ENCODE data around the gene PHLDA3.

PHLDA3 gene

GRCh38 chr1:201468844-201469644 lies at the start of gene PHLDA3:
Gene PHLDA3, minus strand, starts transcription at chr1:201469188. Its CDS starts 402 bp downstream, at chr1:201468786.
- H3K27me3 ChIP-seq (ENCODE audit: control insufficient read depth, insufficient read depth, low read length): peaks cover 6% of the 10 kb centered on the region; the same call in 1 of the 2 replicates
- WGBS (ENCODE audit: insufficient coverage, insufficient read length): no CpG with 5 or more reads among the region's 76 CpGs
- DNase-seq (ENCODE audit: low read depth, low spot score): no peak
- peaks cover 13% of the 10 kb centered on the region; the same call in 1 of the 2 replicates for H3K36me3 ChIP-seq (ENCODE audit: control insufficient read depth, insufficient read depth, low read length)
- no peak within 1 kb of the TSS for H3K27ac ChIP-seq (ENCODE audit: low read length)
- peak within 1 kb of the TSS; percentile 62 for H3K4me3 ChIP-seq (ENCODE audit: low read length)
- peaks cover 6% of the 10 kb centered on the region for H3K4me1 ChIP-seq (ENCODE audit: control insufficient read depth, insufficient read depth, low read length)
- no peaks in the 10 kb centered on the region for H3K9me3 ChIP-seq (ENCODE audit: control insufficient read depth, insufficient read depth, low read length)

GRCh38 chr1:201518071-201518470 lies 49.1 kb upstream of the PHLDA3 start:
- Histone ChIP-seq H3K4me3 (ENCODE audit: low read length) (no peak overlapping the region), H3K9me3 (ENCODE audit: control insufficient read depth, insufficient read depth, low read length) (no peaks in the 10 kb centered on the region), H3K4me1 (ENCODE audit: control insufficient read depth, insufficient read depth, low read length) (no peaks in the 10 kb centered on the region), H3K27me3 (ENCODE audit: control insufficient read depth, insufficient read depth, low read length) (no peaks in the 10 kb centered on the region), H3K27ac (ENCODE audit: low read length) (no peak overlapping the region), H3K36me3 (ENCODE audit: control insufficient read depth, insufficient read depth, low read length) (no peaks in the 10 kb centered on the region)
- WGBS (ENCODE audit: insufficient coverage, insufficient read length): no CpG with 5 or more reads among the region's 5 CpGs
- DNase-seq (ENCODE audit: low read depth, low spot score): no peak

GRCh38 chr1:201517631-201518030 lies 48.6 kb upstream of the PHLDA3 start:
- H3K4me1 ChIP-seq (ENCODE audit: control insufficient read depth, insufficient read depth, low read length): no peaks in the 10 kb centered on the region
- no peak for DNase-seq (ENCODE audit: low read depth, low spot score)
- no peaks in the 10 kb centered on the region for H3K36me3 ChIP-seq (ENCODE audit: control insufficient read depth, insufficient read depth, low read length)
- no peaks in the 10 kb centered on the region for H3K9me3 ChIP-seq (ENCODE audit: control insufficient read depth, insufficient read depth, low read length)
- H3K27me3 ChIP-seq (ENCODE audit: control insufficient read depth, insufficient read depth, low read length): no peaks in the 10 kb centered on the region
- no peak overlapping the region for H3K27ac ChIP-seq (ENCODE audit: low read length)
- H3K4me3 ChIP-seq (ENCODE audit: low read length): no peak overlapping the region
- WGBS (ENCODE audit: insufficient coverage, insufficient read length): no CpG with 5 or more reads among the region's 7 CpGs

GRCh38 chr1:201516511-201517127 lies 47.6 kb upstream of the PHLDA3 start:
- Histone ChIP-seq H3K4me1 (ENCODE audit: control insufficient read depth, insufficient read depth, low read length) (peaks cover 3% of the 10 kb centered on the region; the same call in 1 of the 2 replicates), H3K27ac (ENCODE audit: low read length) (no peak overlapping the region), H3K9me3 (ENCODE audit: control insufficient read depth, insufficient read depth, low read length) (no peaks in the 10 kb centered on the region), H3K36me3 (ENCODE audit: control insufficient read depth, insufficient read depth, low read length) (no peaks in the 10 kb centered on the region), H3K27me3 (ENCODE audit: control insufficient read depth, insufficient read depth, low read length) (no peaks in the 10 kb centered on the region), H3K4me3 (ENCODE audit: low read length) (no peak overlapping the region)
- WGBS (ENCODE audit: insufficient coverage, insufficient read length): no CpG with 5 or more reads among the region's 2 CpGs
- DNase-seq (ENCODE audit: low read depth, low spot score): no peak

- Histone ChIP-seq H3K27ac (ENCODE audit: low read length) (no peak overlapping the region), H3K9me3 (ENCODE audit: control insufficient read depth, insufficient read depth, low read length) (no peaks in the 10 kb centered on the region), H3K4me1 (ENCODE audit: control insufficient read depth, insufficient read depth, low read length) (peaks cover 3% of the 10 kb centered on the region; the same call in 1 of the 2 replicates), H3K27me3 (ENCODE audit: control insufficient read depth, insufficient read depth, low read length) (no peaks in the 10 kb centered on the region), H3K36me3 (ENCODE audit: control insufficient read depth, insufficient read depth, low read length) (no peaks in the 10 kb centered on the region), H3K4me3 (ENCODE audit: low read length) (no peak overlapping the region)
- DNase-seq (ENCODE audit: low read depth, low spot score): no peak
- WGBS (ENCODE audit: insufficient coverage, insufficient read length): no CpG with 5 or more reads among the region's 1 CpG
These were observed 46.9 kb upstream of the PHLDA3 start for GRCh38 chr1:201515895-201516294.

GRCh38 chr1:201515062-201515750 lies 46.2 kb upstream of the PHLDA3 start:
- DNase-seq (ENCODE audit: low read depth, low spot score): no peak
- no CpG with 5 or more reads among the region's 9 CpGs for WGBS (ENCODE audit: insufficient coverage, insufficient read length)
- H3K9me3 ChIP-seq (ENCODE audit: control insufficient read depth, insufficient read depth, low read length): no peaks in the 10 kb centered on the region
- peaks cover 3% of the 10 kb centered on the region; the same call in 1 of the 2 replicates for H3K4me1 ChIP-seq (ENCODE audit: control insufficient read depth, insufficient read depth, low read length)
- H3K4me3 ChIP-seq (ENCODE audit: low read length): no peak overlapping the region
- H3K27me3 ChIP-seq (ENCODE audit: control insufficient read depth, insufficient read depth, low read length): no peaks in the 10 kb centered on the region
- H3K27ac ChIP-seq (ENCODE audit: low read length): no peak overlapping the region
- no peaks in the 10 kb centered on the region for H3K36me3 ChIP-seq (ENCODE audit: control insufficient read depth, insufficient read depth, low read length)

DNA sequence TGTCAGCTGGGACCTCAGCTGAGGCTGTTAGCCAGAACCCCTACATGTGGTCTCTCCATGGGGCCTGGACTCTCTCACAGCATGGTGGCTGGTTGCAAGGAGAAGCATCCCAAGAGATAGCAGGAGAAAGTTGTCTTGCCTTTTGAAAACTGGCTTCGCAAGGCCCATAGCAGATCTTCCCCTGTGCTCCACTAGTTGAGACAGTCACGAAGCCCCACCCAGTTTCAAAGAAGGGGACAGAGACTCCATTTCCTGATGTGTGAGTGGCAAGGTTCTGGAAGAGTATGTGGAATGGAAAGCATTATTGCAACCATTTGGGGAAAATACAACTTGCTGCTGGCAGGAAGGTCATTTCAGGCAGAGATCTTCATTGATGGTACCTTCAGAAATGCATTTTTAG lies 45.5 kb upstream of the PHLDA3 start:
- H3K27me3 ChIP-seq (ENCODE audit: control insufficient read depth, insufficient read depth, low read length): no peaks in the 10 kb centered on the region
- no peaks in the 10 kb centered on the region for H3K36me3 ChIP-seq (ENCODE audit: control insufficient read depth, insufficient read depth, low read length)
- H3K9me3 ChIP-seq (ENCODE audit: control insufficient read depth, insufficient read depth, low read length): no peaks in the 10 kb centered on the region
- WGBS (ENCODE audit: insufficient coverage, insufficient read length): no CpG with 5 or more reads among the region's 2 CpGs
- no peak for DNase-seq (ENCODE audit: low read depth, low spot score)
- no peak overlapping the region for H3K4me3 ChIP-seq (ENCODE audit: low read length)
- peaks cover 3% of the 10 kb centered on the region; the same call in 1 of the 2 replicates for H3K4me1 ChIP-seq (ENCODE audit: control insufficient read depth, insufficient read depth, low read length)
- H3K27ac ChIP-seq (ENCODE audit: low read length): no peak overlapping the region

DNA sequence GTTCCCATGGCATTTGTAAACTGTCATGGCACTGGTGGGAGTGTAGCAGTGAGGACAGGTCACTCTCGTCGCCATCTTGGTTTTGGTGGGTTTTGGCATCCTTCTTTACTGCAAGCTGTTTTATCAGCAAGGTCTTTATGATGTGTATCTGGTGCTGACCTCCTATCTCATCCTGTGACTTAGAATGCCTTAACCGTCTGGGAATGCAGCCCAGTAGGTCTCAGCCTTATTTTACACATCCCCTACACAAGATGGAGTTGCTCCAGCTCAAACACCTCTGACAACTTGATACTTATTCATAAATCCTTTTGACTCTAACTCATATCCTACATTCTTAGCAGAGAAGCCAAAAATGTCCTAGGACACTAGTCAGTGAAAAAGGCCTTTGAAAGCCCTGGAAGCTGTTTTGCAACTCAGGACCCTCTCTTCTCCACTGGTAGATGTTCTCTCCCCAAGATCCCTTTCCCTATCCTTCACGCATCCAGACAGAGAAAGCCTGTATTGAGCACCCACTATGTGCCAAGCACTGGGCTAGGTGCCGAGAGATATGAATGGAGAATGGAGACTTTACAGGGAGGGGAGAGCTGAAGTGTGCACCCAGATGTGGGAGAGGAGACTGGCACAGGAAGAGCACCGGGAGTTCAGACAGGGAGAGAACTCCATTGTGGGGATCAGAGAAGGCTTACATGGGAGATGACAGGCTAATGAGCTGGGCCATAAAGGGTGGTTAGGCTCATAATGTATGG lies 44.7 kb upstream of the PHLDA3 start:
- H3K9me3 ChIP-seq (ENCODE audit: control insufficient read depth, insufficient read depth, low read length): no peaks in the 10 kb centered on the region
- no peaks in the 10 kb centered on the region for H3K27me3 ChIP-seq (ENCODE audit: control insufficient read depth, insufficient read depth, low read length)
- no peak overlapping the region for H3K4me3 ChIP-seq (ENCODE audit: low read length)
- DNase-seq (ENCODE audit: low read depth, low spot score): no peak
- H3K27ac ChIP-seq (ENCODE audit: low read length): no peak overlapping the region
- no peaks in the 10 kb centered on the region for H3K36me3 ChIP-seq (ENCODE audit: control insufficient read depth, insufficient read depth, low read length)
- H3K4me1 ChIP-seq (ENCODE audit: control insufficient read depth, insufficient read depth, low read length): peaks cover 3% of the 10 kb centered on the region; the same call in 1 of the 2 replicates
- no CpG with 5 or more reads among the region's 6 CpGs for WGBS (ENCODE audit: insufficient coverage, insufficient read length)

DNA sequence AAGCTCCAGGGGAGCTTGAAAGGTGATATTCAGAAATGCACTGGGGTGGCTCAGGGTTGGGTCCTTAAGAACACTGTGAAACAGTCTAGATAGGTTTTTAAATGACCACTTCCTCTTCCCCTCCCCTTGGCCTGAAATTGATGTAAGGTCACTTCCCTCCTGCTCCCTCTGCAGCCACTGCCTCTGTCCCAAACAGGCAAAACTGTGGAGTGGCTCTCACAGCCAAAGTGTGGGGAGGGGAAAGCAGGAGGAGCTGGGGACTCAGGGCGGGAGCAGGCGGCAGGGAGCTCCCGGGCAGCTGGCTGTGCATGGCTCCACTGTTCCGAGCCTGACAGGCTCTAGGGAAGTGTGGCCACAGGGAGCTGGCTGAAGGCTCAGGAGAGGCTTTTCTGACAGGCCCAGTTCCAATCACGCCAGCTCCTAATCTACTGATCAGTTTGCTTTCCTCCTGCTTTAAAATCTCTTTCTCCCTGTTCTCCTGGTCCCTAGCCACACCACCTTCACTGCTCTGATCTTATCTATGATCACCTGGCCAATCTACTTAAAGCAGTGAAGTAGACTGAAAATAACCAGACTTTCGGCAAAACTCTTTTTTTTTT lies 43.1 kb upstream of the PHLDA3 start:
- no peak for DNase-seq (ENCODE audit: low read depth, low spot score)
- no peaks in the 10 kb centered on the region; the same call in 1 of the 2 replicates for H3K36me3 ChIP-seq (ENCODE audit: control insufficient read depth, insufficient read depth, low read length)
- H3K4me3 ChIP-seq (ENCODE audit: low read length): no peak overlapping the region
- peaks cover 3% of the 10 kb centered on the region; the same call in 1 of the 2 replicates for H3K4me1 ChIP-seq (ENCODE audit: control insufficient read depth, insufficient read depth, low read length)
- no CpG with 5 or more reads among the region's 6 CpGs for WGBS (ENCODE audit: insufficient coverage, insufficient read length)
- H3K27ac ChIP-seq (ENCODE audit: low read length): no peak overlapping the region
- H3K9me3 ChIP-seq (ENCODE audit: control insufficient read depth, insufficient read depth, low read length): no peaks in the 10 kb centered on the region
- peaks cover 3% of the 10 kb centered on the region; the same call in 1 of the 2 replicates for H3K27me3 ChIP-seq (ENCODE audit: control insufficient read depth, insufficient read depth, low read length)

All from iPS DF 6.9 (cell line).